GM19324 (cell line): ENCODE data around the gene MFRP.

Experiments used
- ATAC-seq: cut with Tn5 transposase; IDR thresholded peaks from one replicate; pipeline ENCODE4 v1.9.1; 2021; ENCODE audit warnings: mild to moderate bottlenecking, moderate library complexity; ENCODE audit not compliant: unreplicated experiment, low FRiP score

The MFRP gene

DNA sequence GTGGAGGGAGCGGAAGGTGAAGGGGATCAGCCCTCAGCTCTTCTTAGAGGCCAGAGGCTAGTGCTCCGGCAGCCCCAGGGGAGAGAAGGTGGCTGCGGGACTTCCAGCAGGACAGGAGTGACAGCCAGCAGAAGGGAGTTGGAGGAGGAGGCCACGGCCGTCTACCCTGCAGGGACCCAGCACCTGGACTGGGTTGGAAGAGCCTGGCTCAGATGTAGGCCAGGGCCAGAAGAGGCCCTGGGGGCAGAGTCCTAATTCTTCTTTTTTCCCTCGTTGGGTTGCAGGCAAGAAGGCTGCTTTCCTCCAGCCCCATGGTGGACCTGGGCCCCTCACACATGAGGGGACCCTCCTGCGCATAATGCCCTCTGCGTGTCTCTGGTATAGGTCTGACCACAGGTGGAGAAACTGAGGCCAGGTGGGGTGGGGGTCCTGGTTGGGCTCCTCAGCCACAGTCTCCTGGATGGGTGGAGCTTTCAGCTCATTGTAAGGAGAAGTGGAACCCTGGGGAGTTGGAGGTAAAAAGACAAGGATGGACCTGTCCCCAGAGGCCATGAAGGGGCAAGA, 27.3 kb downstream of the MFRP start:
- no peak for ATAC-seq

DNA sequence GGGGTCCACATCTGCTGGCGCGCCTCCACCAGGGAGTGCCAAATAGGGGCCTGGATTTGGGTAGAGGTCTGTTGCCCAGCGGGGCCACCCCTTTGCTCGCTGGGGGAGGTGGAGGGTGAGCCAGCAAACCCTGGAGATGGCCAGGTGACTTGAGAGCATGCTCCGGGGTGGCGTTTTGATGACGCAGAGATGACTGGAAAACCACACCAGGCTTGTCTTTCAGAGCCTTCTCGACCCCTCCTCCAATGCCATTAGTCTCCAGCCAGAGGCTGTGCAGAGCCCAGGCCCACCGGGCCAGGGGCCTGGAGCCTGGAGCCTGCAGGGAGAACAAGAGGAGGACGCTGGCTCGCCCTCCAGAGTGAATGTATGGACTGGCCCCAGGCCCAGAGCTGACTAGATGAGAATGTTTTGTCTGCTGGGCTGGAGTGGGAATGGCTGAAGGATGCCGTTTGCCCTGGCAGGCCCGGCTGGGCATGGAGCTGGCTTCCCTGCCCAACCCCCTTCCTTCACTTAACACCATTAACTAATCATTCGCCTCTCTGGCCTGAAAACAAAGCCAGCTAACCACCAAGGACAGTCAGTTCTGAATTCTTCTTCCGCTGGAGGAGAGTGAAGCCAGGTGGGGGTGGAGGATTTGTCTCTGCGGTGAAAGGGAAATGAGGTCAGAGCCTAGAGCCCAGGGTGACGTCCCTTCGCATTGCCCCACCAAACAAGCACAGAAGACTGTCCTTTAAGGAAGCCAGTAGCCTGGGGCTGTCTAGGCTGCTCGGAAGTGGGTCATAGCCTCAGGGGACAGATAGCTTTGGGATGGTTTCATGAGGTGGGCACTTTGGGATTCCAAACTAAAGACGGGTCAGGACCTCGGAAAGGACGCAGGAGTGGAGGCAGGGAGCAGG, 28.0 kb downstream of the MFRP start:
- no peak for ATAC-seq

- ATAC-seq, result no peak
Measured at GRCh38 chr11:119317592-119318239, 28.8 kb downstream of the MFRP start.

GRCh38 chr11:119316729-119317591, 29.5 kb downstream of the MFRP start, which contains the start of gene MCAM:
TSS of gene MCAM (minus strand) at chr11:119317130. CDS start at chr11:119317101, 29 bp downstream.
- ATAC-seq, result no peak

- ATAC-seq, result no peak
Measured at GRCh38 chr11:119316016-119316728, 30.3 kb downstream of the MFRP start.

DNA sequence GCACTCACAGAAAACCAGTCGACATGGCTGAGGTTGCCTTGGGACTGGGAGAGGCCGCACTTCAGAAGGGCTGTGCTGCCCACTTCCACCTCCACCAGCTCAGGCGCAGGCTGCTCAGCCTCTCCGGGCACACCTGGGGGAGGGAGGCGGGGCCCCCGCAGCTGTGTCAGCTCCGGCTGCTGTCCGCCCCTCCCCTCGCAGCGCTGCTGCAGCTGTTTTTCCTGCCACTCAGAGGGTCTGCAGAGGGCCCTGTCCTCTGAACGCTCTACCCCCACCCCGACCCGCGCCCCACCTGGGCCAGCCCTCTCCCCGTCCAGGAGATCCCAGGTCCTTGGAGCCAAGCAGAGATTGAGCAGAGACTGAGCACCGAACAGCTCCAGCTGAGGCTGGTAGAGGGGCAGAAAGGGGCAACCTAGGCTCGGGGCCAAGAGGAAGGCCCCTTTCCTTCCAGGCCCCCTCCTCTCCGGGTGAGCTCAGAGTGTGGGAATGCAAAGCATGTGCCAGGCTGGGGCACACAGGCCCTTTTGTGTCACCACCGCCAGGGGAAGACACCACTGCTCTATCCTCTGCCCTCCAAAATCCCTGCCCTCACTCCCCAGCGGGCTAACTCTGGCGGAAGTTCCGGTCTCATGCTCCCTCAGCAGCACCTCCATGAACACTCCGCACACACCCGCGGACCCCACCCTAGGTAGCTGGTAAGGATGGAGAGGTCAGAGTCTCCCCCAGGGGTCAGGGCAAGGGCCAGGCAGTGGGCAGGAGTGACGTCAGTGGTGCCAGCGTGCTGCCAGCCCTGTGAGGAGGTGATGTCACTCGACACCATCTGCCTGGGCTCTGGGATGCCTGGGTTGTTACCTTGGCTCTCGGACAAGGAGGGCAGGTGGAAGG, 31.1 kb downstream of the MFRP start:
- ATAC-seq, result no peak

GRCh38 chr11:119314726-119315125, 31.8 kb downstream of the MFRP start:
- no peak for ATAC-seq

DNA sequence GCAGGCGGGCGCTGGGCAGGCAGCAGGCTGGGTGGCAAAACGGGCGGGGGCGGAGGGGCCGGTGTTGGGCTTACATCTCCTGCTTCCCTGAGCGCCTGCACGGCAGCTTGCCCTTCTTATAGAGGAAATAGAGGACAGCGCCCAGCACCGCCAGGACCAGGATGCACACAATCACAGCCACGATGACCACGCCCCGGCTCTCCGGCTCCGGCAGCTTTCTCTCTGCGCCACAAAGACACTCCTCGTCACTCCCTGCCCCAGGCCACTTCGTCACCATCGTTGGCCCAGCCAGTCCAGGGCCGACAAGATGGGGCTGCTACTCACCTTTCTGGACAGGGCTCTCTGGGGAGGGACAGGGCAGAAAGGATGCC, 35.8 kb downstream of the MFRP start:
- no peak for ATAC-seq

- no peak for ATAC-seq
Measured at GRCh38 chr11:119309953-119310681, 36.4 kb downstream of the MFRP start.

DNA sequence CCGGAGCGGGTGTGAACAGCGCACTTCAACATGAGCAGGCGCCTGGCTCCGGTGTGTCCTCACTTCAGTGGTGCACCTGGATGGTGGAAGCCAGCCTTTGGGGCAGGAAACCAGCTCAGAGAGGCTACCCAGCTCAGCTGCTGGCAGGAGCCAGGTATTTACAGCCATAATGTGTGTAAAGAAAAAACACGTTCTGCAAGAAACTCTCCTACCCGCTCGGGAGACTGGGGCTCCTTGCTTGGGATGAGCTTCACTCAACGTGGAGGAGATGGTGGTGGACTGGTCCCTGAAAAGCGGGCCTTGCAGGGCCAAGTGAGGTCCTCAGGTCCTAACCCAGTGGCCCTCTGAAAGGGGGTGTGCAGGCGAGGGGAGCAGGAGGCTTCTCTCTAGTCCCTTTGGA, 37.1 kb downstream of the MFRP start:
- no peak for ATAC-seq

DNA sequence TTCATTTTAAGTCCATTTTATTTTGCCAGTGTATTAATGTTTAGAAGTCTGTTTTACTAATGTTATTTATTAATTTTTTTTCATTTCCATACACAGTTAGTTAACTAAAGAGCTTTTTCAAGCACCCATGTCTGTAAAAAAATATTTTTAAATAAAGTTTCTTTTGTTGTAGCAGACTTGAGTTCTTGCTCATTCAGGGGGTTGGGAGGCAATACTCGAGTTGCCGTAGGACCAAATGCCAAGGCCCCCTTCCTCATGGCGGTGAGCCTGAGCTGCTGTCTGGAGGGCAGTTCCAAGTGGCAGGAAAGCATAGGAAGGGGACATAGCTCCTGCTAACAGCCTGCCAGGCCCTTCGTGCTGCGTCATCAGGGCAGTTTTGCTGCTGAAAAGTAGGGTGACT, 38.5 kb downstream of the MFRP start:
- no peak for ATAC-seq

DNA sequence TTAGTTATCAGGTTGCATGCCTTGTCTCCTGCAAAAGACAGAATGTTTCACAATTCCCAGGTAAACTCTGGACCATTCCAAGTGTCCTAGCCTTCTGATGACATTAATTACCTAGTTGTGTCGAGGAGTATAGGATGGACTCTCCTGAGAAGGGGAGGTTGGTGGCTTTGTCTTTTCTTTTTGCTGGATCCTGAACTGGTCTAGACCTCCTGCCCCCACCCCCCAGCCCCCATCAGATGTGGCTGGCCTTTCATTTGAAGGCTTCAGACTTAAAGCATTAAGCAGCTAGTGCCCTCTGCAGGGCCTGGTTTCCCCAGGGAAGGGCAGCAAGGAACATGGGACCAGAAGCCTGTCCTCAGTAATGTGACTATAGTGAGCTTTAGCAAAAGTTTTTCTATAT, 39.3 kb downstream of the MFRP start:
- no peak for ATAC-seq

- no peak for ATAC-seq
Measured at GRCh38 chr11:119306373-119306890, 40.1 kb downstream of the MFRP start.

DNA sequence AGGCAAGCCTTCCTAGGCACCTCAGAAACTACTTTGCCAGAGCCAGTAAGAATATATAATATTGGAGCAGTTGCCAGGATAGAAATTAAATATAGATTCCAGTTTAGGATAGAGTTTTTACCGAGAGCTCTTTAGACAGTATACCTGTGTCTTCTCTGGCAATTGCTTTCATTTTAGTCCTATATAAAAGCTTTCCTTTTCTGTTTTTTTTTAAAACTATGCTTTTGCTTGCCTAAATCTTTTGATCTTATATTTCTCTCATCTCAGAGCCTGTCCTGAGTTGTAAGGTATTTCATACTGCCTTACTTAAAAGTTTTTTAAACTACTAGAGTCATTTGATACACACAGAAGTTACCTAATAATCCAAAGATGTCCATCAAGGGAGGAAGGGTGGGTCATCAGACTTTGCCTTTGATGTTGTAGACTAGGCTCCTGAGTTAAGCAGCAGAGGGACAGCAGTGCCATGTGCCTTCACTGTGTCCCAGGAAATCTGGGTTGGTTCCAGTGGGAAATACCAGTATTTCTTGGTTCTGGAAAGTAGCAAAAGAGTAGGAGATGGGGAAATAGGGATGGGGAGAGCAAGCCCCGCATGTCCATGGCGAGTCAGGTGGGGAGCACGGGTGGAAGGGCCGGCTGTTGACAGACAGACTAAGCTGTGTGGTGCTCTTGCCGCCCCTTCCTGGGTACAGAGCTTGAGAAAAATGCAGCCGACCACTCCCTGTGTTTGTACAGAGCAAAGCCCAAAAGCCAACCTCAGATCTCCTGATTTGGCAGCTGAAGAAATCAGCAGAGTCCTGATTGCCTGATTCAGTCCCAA, 40.7 kb downstream of the MFRP start:
- no peak for ATAC-seq

DNA sequence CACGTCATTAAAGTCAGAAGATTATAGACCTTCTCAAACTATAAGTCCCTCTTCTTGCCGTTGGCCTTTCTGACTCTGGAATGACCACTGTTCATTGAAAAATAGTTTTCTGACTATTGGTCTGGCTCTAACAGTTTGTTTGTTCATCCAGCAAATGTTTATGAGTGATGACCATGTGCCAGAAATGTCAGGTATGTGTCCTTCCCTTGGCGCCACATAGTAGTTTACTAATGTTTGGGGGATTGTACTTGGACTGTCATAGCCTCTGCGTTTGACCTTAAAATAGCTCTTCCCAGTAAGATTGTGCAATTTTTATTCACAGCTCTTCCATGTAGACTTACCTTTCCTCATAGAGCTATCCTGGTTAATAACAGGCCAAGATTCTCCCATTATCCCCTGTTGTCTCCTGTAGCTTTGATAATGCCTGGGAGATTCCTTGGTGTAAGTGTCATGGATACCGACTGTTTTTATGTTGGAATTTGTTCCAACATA, 43.2 kb downstream of the MFRP start:
- ATAC-seq, result no peak

DNA sequence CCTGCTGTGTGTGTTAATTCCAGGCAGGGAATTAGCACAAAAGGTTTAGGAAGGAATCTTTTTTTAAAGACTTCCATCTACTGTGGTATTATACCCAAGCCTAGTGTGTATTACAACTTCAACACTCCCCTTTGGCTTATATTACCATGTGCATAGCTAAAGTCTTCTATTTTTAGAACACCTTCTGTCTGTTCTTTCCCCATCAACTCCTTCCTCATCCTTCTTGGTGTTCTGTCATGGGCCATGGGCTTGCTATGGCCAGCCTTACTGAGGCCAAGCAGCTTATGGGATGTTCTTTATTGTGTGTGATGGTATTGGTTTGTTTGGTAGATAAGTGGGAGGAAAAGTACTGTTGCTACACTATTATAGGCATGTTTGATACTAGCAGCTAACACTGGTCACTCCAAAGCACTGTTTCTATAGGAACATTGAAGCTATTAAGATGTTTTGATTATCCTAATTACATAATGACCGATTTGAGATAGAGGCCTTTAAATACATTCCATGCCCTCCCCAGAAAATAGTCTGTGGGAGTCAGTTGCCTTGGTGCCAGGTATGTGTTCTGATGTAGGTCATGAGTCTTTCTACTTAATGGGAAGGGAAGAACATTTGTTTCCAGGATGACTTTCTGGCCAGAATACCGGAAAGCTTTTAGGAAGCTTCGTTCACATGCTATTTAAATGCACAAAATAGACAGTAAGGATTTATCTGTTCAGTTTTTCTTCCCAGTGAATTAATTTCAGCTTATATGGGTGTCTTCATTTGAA, 46.1 kb downstream of the MFRP start:
- ATAC-seq, result no peak
